SU-DHL-6 (cell line): ENCODE measurements around the gene NDC80.
A peak's percentile ranks its signal among the peaks of the same experiment; 100 is the strongest.
"Not testable (repeated sequence)": the region's sequence is repeated elsewhere in the genome, so short reads cannot be mapped to it uniquely, and the experiment has no call there.

Experiments used
- H2AFZ ChIP-seq: fragments of 200-600 bp; sonication (generic); 2 replicates; pipeline ENCODE4 v1.6.1; 2014; ENCODE audit warnings: low read depth, mild to moderate bottlenecking, moderate library complexity, mixed read lengths, antibody characterized with exemption, low read length; ENCODE audit not compliant: severe bottlenecking
- H3F3A ChIP-seq: fragments of 200-600 bp; shearing (Covaris generic); 2 replicates; pipeline ENCODE4 v1.6.0; 2016; ENCODE audit warnings: antibody characterized with exemption, mild to moderate bottlenecking; ENCODE audit not compliant: insufficient read depth
- H3K27ac ChIP-seq: fragments of 200-600 bp; sonication (generic); 2 replicates; pipeline ENCODE4 v1.5.1; 2016; ENCODE audit warnings: low read depth, mild to moderate bottlenecking, low read length, moderate library complexity, mixed read lengths
- H3K27me3 ChIP-seq: fragments of 200-600 bp; sonication (generic), shearing (Covaris generic); 2 replicates; pipeline ENCODE4 v1.6.0; 2014; ENCODE audit warnings: mild to moderate bottlenecking, low read length
- H3K36me3 ChIP-seq: fragments of 200-600 bp; sonication (generic); 2 replicates; pipeline ENCODE4 v1.6.1; 2014; ENCODE audit warnings: mild to moderate bottlenecking, low read length, mixed read lengths
- H3K4me2 ChIP-seq: fragments of 300-600, 200-600 bp; shearing (Covaris generic), sonication (generic); 2 replicates; pipeline ENCODE4 v1.6.0; 2014; ENCODE audit warnings: low read length, low read depth, mild to moderate bottlenecking; ENCODE audit not compliant: poor library complexity, severe bottlenecking
- H3K4me3 ChIP-seq: fragments of 200-600 bp; sonication (generic); 2 replicates; pipeline ENCODE4 v1.5.1; 2014; ENCODE audit warnings: antibody characterized with exemption, low read length, mild to moderate bottlenecking, mixed read lengths; ENCODE audit not compliant: insufficient read depth, poor library complexity, severe bottlenecking
- H3K79me2 ChIP-seq: fragments of 200-600 bp; sonication (generic); 2 replicates; pipeline ENCODE4 v1.6.1; 2014; ENCODE audit warnings: mild to moderate bottlenecking, low read length, moderate library complexity; ENCODE audit not compliant: insufficient read depth
- H3K9ac ChIP-seq: fragments of 200-600 bp; sonication (generic); 2 replicates; pipeline ENCODE4 v1.7.0; 2014; ENCODE audit warnings: mild to moderate bottlenecking, low read length
- H3K9me2 ChIP-seq: fragments of 200-600 bp; sonication (generic); replicated peaks from 2 replicates; pipeline ENCODE4 v1.6.1; 2014; ENCODE audit warnings: low read length; ENCODE audit not compliant: insufficient read depth
- H3K9me3 ChIP-seq: fragments of 200-600 bp; sonication (generic); 2 replicates; pipeline ENCODE4 v1.6.1; 2014; ENCODE audit warnings: low read length, mixed read lengths; ENCODE audit not compliant: insufficient read depth
- H4K20me1 ChIP-seq: fragments of 200-600 bp; sonication (generic); 2 replicates; pipeline ENCODE4 v1.6.1; 2014; ENCODE audit warnings: low read depth, mild to moderate bottlenecking, antibody characterized with exemption, low read length, moderate library complexity, mixed read lengths
- CTCF ChIP-seq: fragments of 200-600 bp; sonication (generic); IDR thresholded peaks from one replicate; pipeline ENCODE4 v1.5.1; 2017; ENCODE audit warnings: antibody characterized with exemption, mild to moderate bottlenecking, low read length, moderate library complexity; ENCODE audit not compliant: insufficient read depth, poor library complexity, severe bottlenecking
- EZH2phosphoT487 ChIP-seq: fragments of 200-600 bp; sonication (generic), shearing (Covaris generic); conservative IDR thresholded peaks from 2 replicates; pipeline ENCODE4 v1.6.1; 2018; ENCODE audit warnings: mild to moderate bottlenecking, antibody characterized with exemption, low read length, moderate library complexity, mixed read lengths

Gene NDC80

GRCh38 chr18:2571200-2572170, at the start of gene NDC80, which contains the start of gene METTL4:
Gene NDC80, plus strand, starts transcription at chr18:2571557. Its CDS starts 1,429 bp downstream, at chr18:2572986.
Gene METTL4, minus strand, starts transcription at chr18:2571505. Its CDS starts 4,289 bp downstream, at chr18:2567216.
- H3K79me2 ChIP-seq = peaks cover 83% of the 10 kb centered on the region
- no peak for TF ChIP-seq CTCF
- H3K4me3 ChIP-seq = peak within 1 kb of the TSS; percentile 94
- H3K27me3 ChIP-seq = no peaks in the 10 kb centered on the region
- peak within 1 kb of the TSS; percentile 57 for H2AFZ ChIP-seq
- peaks cover 33% of the 10 kb centered on the region for H3K36me3 ChIP-seq
- H3K4me2 ChIP-seq = peak within 1 kb of the TSS; percentile 97
- H3K9me3 ChIP-seq = no peaks in the 10 kb centered on the region
- H4K20me1 ChIP-seq = peaks cover 5% of the 10 kb centered on the region; the same call in 1 of the 2 replicates
- peaks cover 4% of the 10 kb centered on the region; the same call in 1 of the 2 replicates for H3F3A ChIP-seq
- H3K27ac ChIP-seq = peak within 1 kb of the TSS; percentile 80
- no peaks in the 10 kb centered on the region for H3K9me2 ChIP-seq
- peak within 1 kb of the TSS; percentile 82 for H3K9ac ChIP-seq

GRCh38 chr18:2522112-2522511, 49.2 kb upstream of the NDC80 start:
- Histone ChIP-seq H3K27ac (no peak overlapping the region), H3K9me2 (no peaks in the 10 kb centered on the region), H4K20me1 (no peaks in the 10 kb centered on the region), H3K79me2 (no peaks in the 10 kb centered on the region), H3K4me2 (no peak overlapping the region), H3K27me3 (no peaks in the 10 kb centered on the region), H3F3A (no peaks in the 10 kb centered on the region), H3K36me3 (no peaks in the 10 kb centered on the region), H3K4me3 (no peak overlapping the region), H2AFZ (no peak overlapping the region), H3K9me3 (no peaks in the 10 kb centered on the region), H3K9ac (no peak overlapping the region)
- TF ChIP-seq EZH2phosphoT487 (no peak), CTCF (no peak)

DNA sequence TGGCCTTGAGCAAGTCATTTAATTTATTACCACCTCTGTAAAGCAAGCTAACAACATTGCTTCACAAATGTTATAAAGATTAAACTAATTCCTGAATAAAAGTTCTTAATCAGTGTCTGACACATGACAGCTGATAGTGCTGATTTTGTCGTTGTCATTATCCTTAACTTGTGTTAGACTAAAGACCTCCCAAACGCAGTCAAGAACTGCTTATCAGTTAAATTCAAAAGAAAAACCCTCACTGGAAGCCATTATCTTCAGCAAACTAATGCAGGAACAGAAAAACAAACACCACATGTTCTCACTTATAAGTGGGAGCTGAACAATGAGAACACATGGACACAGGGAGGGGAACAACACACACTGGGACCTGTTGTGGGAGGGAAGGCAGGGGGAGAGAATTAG, 46.6 kb upstream of the NDC80 start:
- H3K9ac ChIP-seq, H3K36me3 ChIP-seq, H3K4me2 ChIP-seq, H3K9me2 ChIP-seq, H3K4me3 ChIP-seq, H3K79me2 ChIP-seq, H3K27me3 ChIP-seq, H2AFZ ChIP-seq, H3K9me3 ChIP-seq, H4K20me1 ChIP-seq, H3K27ac ChIP-seq, H3F3A ChIP-seq: not testable (repeated sequence)

DNA sequence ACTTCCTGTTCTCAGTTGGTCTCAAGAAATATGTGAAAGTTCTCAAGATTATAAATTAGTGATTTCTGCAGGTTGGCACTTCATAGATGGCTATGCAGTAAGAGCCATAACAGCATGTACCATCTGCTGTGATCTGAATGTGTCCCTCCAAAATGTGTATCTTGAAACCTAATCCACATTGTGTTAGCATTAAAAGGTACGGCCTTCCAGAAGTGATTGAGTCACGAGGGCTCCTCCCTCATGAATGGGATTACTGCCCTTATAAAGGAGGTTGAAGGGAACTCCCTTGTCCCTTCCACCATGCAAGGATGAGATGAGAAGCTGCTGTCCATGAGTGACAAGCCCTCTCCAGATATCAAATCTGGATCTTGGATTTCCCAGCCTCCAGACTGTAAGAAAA, 45.0 kb upstream of the NDC80 start:
- no peaks in the 10 kb centered on the region for H3K36me3 ChIP-seq
- no peaks in the 10 kb centered on the region for H3K79me2 ChIP-seq
- H3K27me3 ChIP-seq = no peaks in the 10 kb centered on the region
- no peaks in the 10 kb centered on the region for H3K9me3 ChIP-seq
- TF ChIP-seq EZH2phosphoT487 (no peak), CTCF (no peak)
- no peak overlapping the region for H3K9ac ChIP-seq
- H4K20me1 ChIP-seq = no peaks in the 10 kb centered on the region
- no peak overlapping the region for H2AFZ ChIP-seq
- no peaks in the 10 kb centered on the region for H3K9me2 ChIP-seq
- H3K27ac ChIP-seq = no peak overlapping the region
- H3K4me2 ChIP-seq = no peak overlapping the region
- H3F3A ChIP-seq = no peaks in the 10 kb centered on the region
- H3K4me3 ChIP-seq = no peak overlapping the region
